SH-SY5Y (cell line): ENCODE results near the gene ARHGDIB.

Source experiments
- GATA2 ChIP-seq: IDR thresholded peaks from 2 replicates; pipeline ENCODE4 v1.6.1; 2011; ENCODE audit warnings: mild to moderate bottlenecking, low read depth, low read length
- GATA3 ChIP-seq: IDR thresholded peaks from 2 replicates; pipeline ENCODE4 v1.6.1; 2011; ENCODE audit warnings: low read depth, mild to moderate bottlenecking, low read length, moderate library complexity

The ARHGDIB gene

GRCh38 chr12:14970473-14970872 is 9.1 kb upstream of the ARHGDIB start:
- TF ChIP-seq GATA2 (no peak), GATA3 (no peak)

- no peak for TF ChIP-seq GATA3
- TF ChIP-seq GATA2, result no peak
Measured at GRCh38 chr12:14968478-14968877, 7.1 kb upstream of the ARHGDIB start.

- TF ChIP-seq GATA3 (no peak), GATA2 (no peak)
Measured at GRCh38 chr12:14965221-14965620, 3.8 kb upstream of the ARHGDIB start.

- TF ChIP-seq GATA3 (no peak), GATA2 (no peak)
Measured at GRCh38 chr12:14964406-14964805, 3.0 kb upstream of the ARHGDIB start.

GRCh38 chr12:14963520-14963919 is 2.1 kb upstream of the ARHGDIB start:
- TF ChIP-seq GATA3 (no peak), GATA2 (no peak)

GRCh38 chr12:14962797-14963196 is 1.4 kb upstream of the ARHGDIB start:
- TF ChIP-seq GATA2, result no peak
- TF ChIP-seq GATA3, result no peak

GRCh38 chr12:14962153-14962539 is 745 bp upstream of the ARHGDIB start:
- no peak for TF ChIP-seq GATA2
- TF ChIP-seq GATA3, result no peak

- TF ChIP-seq GATA2 (no peak), GATA3 (no peak)
Measured at GRCh38 chr12:14960548-14961465, 594 bp downstream of the ARHGDIB start.

GRCh38 chr12:14959916-14960496 is 1.4 kb downstream of the ARHGDIB start:
- TF ChIP-seq GATA2, result no peak
- no peak for TF ChIP-seq GATA3

GRCh38 chr12:14959463-14959862 is 1.9 kb downstream of the ARHGDIB start:
- TF ChIP-seq GATA2 (no peak), GATA3 (no peak)

GRCh38 chr12:14959126-14959440 is 2.3 kb downstream of the ARHGDIB start:
- TF ChIP-seq GATA3, result no peak
- no peak for TF ChIP-seq GATA2

GRCh38 chr12:14958361-14959125 is 2.9 kb downstream of the ARHGDIB start:
- TF ChIP-seq GATA3, result no peak
- no peak for TF ChIP-seq GATA2

- no peak for TF ChIP-seq GATA2
- TF ChIP-seq GATA3, result no peak
Measured at GRCh38 chr12:14957551-14958168, 3.7 kb downstream of the ARHGDIB start.

GRCh38 chr12:14956905-14957304 is 4.5 kb downstream of the ARHGDIB start:
- TF ChIP-seq GATA3 (no peak), GATA2 (no peak)
